HG03342 (cell line): ENCODE measurements around the gene RIC1.
"Not testable (repeated sequence)": the region's sequence is repeated elsewhere in the genome, so short reads cannot be mapped to it uniquely, and the experiment has no call there.

Experiments
- ATAC-seq: cut with Tn5 transposase; IDR thresholded peaks from one replicate; pipeline ENCODE4 v1.9.1; 2021; ENCODE audit warnings: mild to moderate bottlenecking, moderate library complexity; ENCODE audit not compliant: unreplicated experiment

RIC1 gene

GRCh38 chr9:5719100-5719926 lies 90.4 kb downstream of the RIC1 start:
- no peak for ATAC-seq

GRCh38 chr9:5720151-5720550 lies 91.2 kb downstream of the RIC1 start:
- no peak for ATAC-seq

GRCh38 chr9:5721279-5722087 lies 92.6 kb downstream of the RIC1 start:
- no peak for ATAC-seq

GRCh38 chr9:5722679-5723078 lies 93.8 kb downstream of the RIC1 start:
- ATAC-seq = not testable (repeated sequence)

GRCh38 chr9:5735072-5735471 lies 106.2 kb downstream of the RIC1 start:
- no peak for ATAC-seq

GRCh38 chr9:5736563-5737346 lies 107.8 kb downstream of the RIC1 start:
- ATAC-seq = no peak

- ATAC-seq = no peak
These were observed 114.2 kb downstream of the RIC1 start for GRCh38 chr9:5743109-5743508.

- no peak for ATAC-seq
These were observed 119.5 kb downstream of the RIC1 start for GRCh38 chr9:5748438-5748837.

- no peak for ATAC-seq
These were observed 120.4 kb downstream of the RIC1 start for GRCh38 chr9:5749306-5749705.

- ATAC-seq = no peak
These were observed 121.7 kb downstream of the RIC1 start for GRCh38 chr9:5750569-5750968.

- no peak for ATAC-seq
These were observed 127.7 kb downstream of the RIC1 start for GRCh38 chr9:5756633-5757032.

- ATAC-seq = no peak
These were observed 131.4 kb downstream of the RIC1 start for GRCh38 chr9:5760338-5760737.

- ATAC-seq = no peak
These were observed 133.5 kb downstream of the RIC1 start for GRCh38 chr9:5762421-5762820.

- peak; percentile 87 for ATAC-seq
These were observed 135.4 kb downstream of the RIC1 start for GRCh38 chr9:5764130-5764868.

- no peak for ATAC-seq
These were observed 139.3 kb downstream of the RIC1 start for GRCh38 chr9:5767968-5768932.

- no peak for ATAC-seq
These were observed 144.6 kb downstream of the RIC1 start for GRCh38 chr9:5773324-5773999.

- ATAC-seq = no peak
These were observed 149.9 kb downstream of the RIC1 start for GRCh38 chr9:5778805-5779204.

GRCh38 chr9:5779705-5780218 lies 150.9 kb downstream of the RIC1 start:
- ATAC-seq = not testable (repeated sequence)

GRCh38 chr9:5783420-5783819 lies 154.5 kb downstream of the RIC1 start:
- not testable (repeated sequence) for ATAC-seq
